Lung (tissue), 12 donors: ENCODE results near the gene CHMP4A. TPM values are rescaled to one million over a fixed set of nuclear protein-coding genes. Genes with fewer than 3 reads are reported as not detected.
"Not testable (repeated sequence)": the region's sequence is repeated elsewhere in the genome, so short reads cannot be mapped to it uniquely, and the experiment has no call there.

Experiments
- ATAC-seq: fragments of 200-7000 bp; cut with Tn5 transposase; one replicate; pipeline ENCODE4 v1.9.1; 2020; ENCODE audit warnings: moderate number of reproducible peaks; ENCODE audit not compliant: insufficient read depth, low FRiP score
- DNase-seq, 3 donors: peaks; one replicate each; pipeline ENCODE4 v3.0.0-alpha.2; 2013 to 2017
- H3K27ac ChIP-seq, 2 donors: one replicate each; pipeline ENCODE4 v1.5.1; 2013; ENCODE audit warnings: mild to moderate bottlenecking in 2 of 2, moderate library complexity in 2 of 2, control low read depth in 1 of 2, inconsistent platforms in 1 of 2, low read depth in 1 of 2, low read length in 1 of 2
- H3K27me3 ChIP-seq, 3 donors: one replicate each; pipeline ENCODE4 v1.5.1; 2013; ENCODE audit warnings: low read length in 2 of 3; ENCODE audit not compliant: control insufficient read depth in 3 of 3, insufficient read depth in 3 of 3
- H3K36me3 ChIP-seq, 4 donors: one replicate each; pipeline ENCODE4 v1.5.1; 2013; ENCODE audit warnings: low read length in 4 of 4, mild to moderate bottlenecking in 1 of 4, moderate library complexity in 1 of 4; ENCODE audit not compliant: control insufficient read depth in 4 of 4, insufficient read depth in 4 of 4
- H3K4me1 ChIP-seq, 5 donors: one replicate each; pipeline ENCODE4 v1.5.1; 2013; ENCODE audit warnings: low read length in 5 of 5, mild to moderate bottlenecking in 2 of 5, moderate library complexity in 1 of 5; ENCODE audit not compliant: control insufficient read depth in 5 of 5, insufficient read depth in 5 of 5
- H3K4me3 ChIP-seq: one replicate; pipeline ENCODE4 v1.5.1; 2013; ENCODE audit warnings: mild to moderate bottlenecking, control low read depth, moderate library complexity
- H3K9ac ChIP-seq, 2 donors: one replicate each; pipeline ENCODE4 v1.5.1; 2013; ENCODE audit warnings: low read length in 2 of 2, control low read depth in 1 of 2; ENCODE audit not compliant: insufficient read depth in 1 of 2
- H3K9me3 ChIP-seq, 4 donors: one replicate each; pipeline ENCODE4 v1.5.1; 2013; ENCODE audit warnings: low read length in 3 of 4, mild to moderate bottlenecking in 1 of 4, moderate library complexity in 1 of 4; ENCODE audit not compliant: control insufficient read depth in 4 of 4, insufficient read depth in 3 of 4
- CTCF ChIP-seq: IDR thresholded peaks from 2 replicates; pipeline ENCODE4 v1.5.1; 2012; ENCODE audit warnings: mild to moderate bottlenecking; ENCODE audit errors: control extremely low read depth, extremely low read depth
- WGBS, 2 donors: extraction: QIAGEN DNeasy Blood & Tissue Kit; methylation state at CpG; one replicate each; pipeline ENCODE4 v1.1.7; 2013; 5-methylcytosine and 5-hydroxymethylcytosine counted together
- polyA plus RNA-seq, 2 donors: library from polyadenylated mRNA; stranded (reverse); fragments of 200-250 nt; gene quantifications; one replicate each; pipeline ENCODE4 v1.2.1, GENCODE V29; 2013
- total RNA-seq, 2 donors: library from RNA; depleted of rRNA in 1 of 2; stranded (reverse); fragments of >200 nt in 1 of 2; gene quantifications; one replicate each; pipeline ENCODE4 v1.2.1, GENCODE V29; 2014 to 2021
- donor health status: control.
- donor health status: control.
- donor health status: Bipolar disorder and iron deficiency.
- donor health status: healthy.
- donor health status: DM: yes; HTN: yes; CAD: no.

CHMP4A gene
- total and polyA plus RNA-seq, 4 donors = 37.2 to 103 (median 60.6) TPM

DNA sequence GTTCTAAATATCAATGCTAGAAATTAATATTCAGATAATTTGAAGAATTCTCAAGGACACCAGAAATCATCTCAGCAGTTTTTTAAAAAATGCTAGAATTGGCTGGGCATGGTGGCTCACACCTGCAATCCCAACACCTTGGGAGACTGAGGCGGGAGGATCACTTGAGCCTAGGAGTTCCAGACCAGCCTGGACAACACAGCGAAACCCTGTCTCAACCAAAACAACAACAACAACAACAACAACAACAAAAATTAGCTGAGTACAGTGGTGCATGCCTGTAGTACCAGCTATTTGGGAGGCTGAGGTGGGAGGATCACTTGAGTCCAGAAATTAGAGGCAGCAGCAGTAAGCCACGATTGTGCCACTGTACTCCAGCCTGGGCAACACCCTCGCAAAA is 5.8 kb upstream of the CHMP4A start:
- Histone ChIP-seq H3K4me3 (no peak overlapping the region), H3K27me3 (no peaks in the 10 kb centered on the region), H3K27ac (no peak overlapping the region), H3K36me3 (peaks cover 0 to 5% (median 3%) of the 10 kb centered on the region in 4 donors), H3K4me1 (peaks cover 0 to 3% (median 0%) of the 10 kb centered on the region in 5 donors), H3K9ac (no peak overlapping the region), H3K9me3 (no peaks in the 10 kb centered on the region)
- no peak for TF ChIP-seq CTCF
- DNase-seq (no peak), ATAC-seq (no peak)
- WGBS, 2 donors = 96 to 98% methylated on average over 4 of the region's 4 CpGs

- WGBS, 2 donors = 89 to 96% methylated on average over 1 of the region's 1 CpG
- DNase-seq, H3K27me3 ChIP-seq, H3K27ac ChIP-seq, ATAC-seq, H3K4me3 ChIP-seq, H3K4me1 ChIP-seq, H3K9ac ChIP-seq, H3K9me3 ChIP-seq, H3K36me3 ChIP-seq: not testable (repeated sequence)
Measured at GRCh38 chr14:24216876-24217275, 3.6 kb upstream of the CHMP4A start.

DNA sequence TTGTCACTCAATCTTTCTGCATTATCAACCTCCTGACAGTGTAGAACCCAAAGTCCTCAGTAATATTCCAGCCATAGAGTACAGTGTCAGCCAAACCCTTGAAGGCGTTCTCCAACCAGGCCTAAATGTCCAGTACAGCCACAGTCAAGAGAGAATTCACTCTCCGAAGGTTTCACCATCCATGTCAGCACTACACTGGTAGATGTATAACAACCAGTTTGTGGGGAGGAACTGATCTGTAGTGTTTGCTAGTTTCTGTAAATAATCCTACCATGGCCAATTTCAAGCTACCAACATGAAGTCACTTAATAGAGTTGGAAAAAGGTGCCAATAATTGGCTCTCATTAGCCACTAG is 3.0 kb upstream of the CHMP4A start:
- Histone ChIP-seq H3K27ac (no peak overlapping the region), H3K9ac (no peak overlapping the region), H3K4me1 (peaks cover 0 to 8% (median 4%) of the 10 kb centered on the region in 5 donors), H3K9me3 (no peaks in the 10 kb centered on the region), H3K36me3 (peaks cover 0 to 8% (median 6%) of the 10 kb centered on the region in 4 donors), H3K27me3 (no peaks in the 10 kb centered on the region), H3K4me3 (no peak overlapping the region)
- 89 to 95% methylated on average over 2 of the region's 2 CpGs for WGBS, 2 donors
- ATAC-seq (no peak), DNase-seq (no peak)
- no peak for TF ChIP-seq CTCF

DNA sequence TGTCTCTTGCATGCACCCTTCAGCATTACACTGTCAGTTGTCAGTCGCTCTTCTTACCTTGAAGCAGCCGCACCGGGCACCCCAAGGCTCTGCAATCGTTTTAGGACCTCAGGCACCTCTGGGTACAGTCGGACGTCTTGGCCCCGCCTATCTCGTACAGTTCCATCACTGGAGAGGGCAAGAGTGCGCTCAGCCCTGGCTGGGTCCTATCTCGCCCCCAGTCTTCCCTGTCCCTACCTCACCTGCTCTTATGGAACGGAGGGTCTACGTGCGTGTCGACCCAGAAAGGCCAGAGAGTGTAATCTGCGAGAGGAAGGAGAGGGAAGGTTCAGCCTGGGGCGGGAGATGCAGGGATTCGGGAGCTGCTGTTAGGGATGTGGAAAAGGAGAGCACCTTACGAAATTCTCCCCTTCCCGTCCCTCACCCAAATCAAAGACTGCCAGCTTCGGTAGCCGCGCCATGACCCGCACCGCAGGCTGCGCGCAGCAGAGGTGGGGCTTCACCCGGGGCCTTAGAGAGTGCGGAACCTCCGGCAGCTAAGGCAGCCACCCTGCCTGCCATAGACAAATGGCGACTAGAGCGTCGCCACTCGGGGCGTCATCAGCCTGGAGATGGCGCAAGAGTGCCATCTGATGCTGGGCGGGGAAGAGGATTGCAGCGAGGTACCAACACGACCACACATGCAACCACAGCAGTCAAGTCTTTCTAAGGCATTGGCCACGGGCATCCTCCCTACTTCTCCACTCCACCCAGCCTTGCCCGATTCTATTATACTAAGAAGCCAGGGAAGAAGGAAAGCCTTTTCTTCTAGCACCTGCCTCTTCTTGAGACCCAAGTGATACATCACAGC is 2.4 kb upstream of the CHMP4A start, which contains the start of gene MDP1:
MDP1 (minus strand) TSS at position 572 of the 850 bp plus-strand sequence; CDS start at position 461, 111 bp downstream.
- 0% methylated on average over 40 of the region's 40 CpGs for WGBS, 2 donors
- peak; percentile 73 for ATAC-seq
- peak; percentile 79 for TF ChIP-seq CTCF

More for the DNA sequence above, 2.4 kb upstream of the CHMP4A start, which contains the start of gene MDP1:
- H3K4me1 ChIP-seq = peaks cover 0 to 8% (median 4%) of the 10 kb centered on the region in 5 donors
- no peaks in the 10 kb centered on the region for H3K9me3 ChIP-seq
- peak within 1 kb of the TSS; percentile 62 for H3K4me3 ChIP-seq
- H3K27ac ChIP-seq = peak within 1 kb of the TSS; percentile 90 to 96
- peak within 1 kb of the TSS; percentile 41 to 83 for H3K9ac ChIP-seq
- H3K36me3 ChIP-seq = peaks cover 0 to 11% (median 7%) of the 10 kb centered on the region in 4 donors
- H3K27me3 ChIP-seq = no peaks in the 10 kb centered on the region
- peak; percentile 89 to 93 (median 93) for DNase-seq
